ENCODE data around the gene XYLT1.

- TF ChIP-seq ZC3H10 (CRISPR knock-in tag; IDR thresholded peaks at IDR 0.05) (no peak), ZNF565 (CRISPR knock-in tag; conservative IDR thresholded peaks at IDR 0.05; ENCODE audit: low read depth) (no peak), TCF4 (CRISPR knock-in tag; IDR thresholded peaks at IDR 0.05; ENCODE audit: borderline replicate concordance) (no peak), ZNF70 (CRISPR knock-in tag; IDR thresholded peaks at IDR 0.05) (no peak), OSR1 (CRISPR knock-in tag; IDR thresholded peaks at IDR 0.05) (no peak), PPARA (CRISPR knock-in tag; IDR thresholded peaks at IDR 0.05; ENCODE audit: borderline replicate concordance) (no peak), ZFP30 (CRISPR knock-in tag; IDR thresholded peaks at IDR 0.05) (no peak)
Observed at GRCh38 chr16:17345043-17345442, 125.7 kb downstream of the XYLT1 start.
